H9 (cell line): Measurements from ENCODE around the gene HSPB8. TPM values are rescaled to one million over a fixed set of nuclear protein-coding genes. Genes with fewer than 3 reads are reported as not detected.

Experiments
- DNase-seq: peaks from one replicate; pipeline ENCODE4 v3.0.0-alpha.2; 2017
- H2AFZ ChIP-seq: one replicate; pipeline ENCODE4 v1.6.1; 2013; ENCODE audit warnings: mild to moderate bottlenecking, low read length, control low read depth, moderate library complexity
- H2AK5ac ChIP-seq: 2 replicates; pipeline ENCODE4 v1.6.1; 2013; ENCODE audit warnings: low read length, control low read depth, mixed read lengths; ENCODE audit not compliant: insufficient read length
- H2BK120ac ChIP-seq: one replicate; pipeline ENCODE4 v1.6.1; 2013; ENCODE audit warnings: low read depth, mild to moderate bottlenecking, low read length, control low read depth, inconsistent platforms; ENCODE audit not compliant: poor library complexity, severe bottlenecking
- H2BK12ac ChIP-seq: 2 replicates; pipeline ENCODE4 v1.6.1; 2013; ENCODE audit warnings: low read length, control low read depth, mixed read lengths, low read depth; ENCODE audit not compliant: insufficient read length
- H2BK15ac ChIP-seq: 2 replicates; pipeline ENCODE4 v1.6.1; 2013; ENCODE audit warnings: low read depth, low read length, control low read depth
- H2BK20ac ChIP-seq: one replicate; pipeline ENCODE4 v1.6.1; 2013; ENCODE audit warnings: low read depth, mild to moderate bottlenecking, low read length, control low read depth, inconsistent platforms; ENCODE audit not compliant: poor library complexity, severe bottlenecking
- H2BK5ac ChIP-seq: 2 replicates; pipeline ENCODE4 v1.6.1; 2013; ENCODE audit warnings: low read length, control low read depth, mixed read lengths; ENCODE audit not compliant: insufficient read length
- H3K14ac ChIP-seq: 2 replicates; pipeline ENCODE4 v1.6.1; 2013; ENCODE audit warnings: low read length, control low read depth; ENCODE audit not compliant: insufficient read depth
- H3K18ac ChIP-seq: 2 replicates; pipeline ENCODE4 v1.6.1; 2013; ENCODE audit warnings: low read depth, mild to moderate bottlenecking, mixed read lengths, low read length, control low read depth; ENCODE audit not compliant: insufficient read length
- H3K23ac ChIP-seq: 2 replicates; pipeline ENCODE4 v1.6.1; 2013; ENCODE audit warnings: low read length, control low read depth, mixed read lengths, low read depth; ENCODE audit not compliant: insufficient read length
- H3K23me2 ChIP-seq: 2 replicates; pipeline ENCODE4 v1.6.1; 2013; ENCODE audit warnings: low read depth, mild to moderate bottlenecking, mixed read lengths, low read length, control low read depth; ENCODE audit not compliant: insufficient read length, poor library complexity, severe bottlenecking
- H3K27ac ChIP-seq: 2 replicates; pipeline ENCODE4 v1.5.1; 2013; ENCODE audit warnings: low read length, control low read depth, mixed read lengths, low read depth; ENCODE audit not compliant: insufficient read length
- H3K27me3 ChIP-seq: 2 replicates; pipeline ENCODE4 v1.6.1; 2013; ENCODE audit warnings: low read length, control low read depth, inconsistent platforms; ENCODE audit not compliant: insufficient read depth
- H3K4ac ChIP-seq: 2 replicates; pipeline ENCODE4 v1.6.1; 2013; ENCODE audit warnings: low read depth, mild to moderate bottlenecking, control low read depth, inconsistent platforms, low read length, moderate library complexity
- H3K4me1 ChIP-seq: 2 replicates; pipeline ENCODE4 v1.6.1; 2013; ENCODE audit warnings: low read length, control low read depth, inconsistent platforms; ENCODE audit not compliant: insufficient read depth
- H3K4me2 ChIP-seq: 2 replicates; pipeline ENCODE4 v1.6.1; 2013; ENCODE audit warnings: low read length, control low read depth, mixed read lengths; ENCODE audit not compliant: insufficient read length, insufficient read depth
- H3K56ac ChIP-seq: 2 replicates; pipeline ENCODE4 v1.6.1; 2013; ENCODE audit warnings: low read depth, mild to moderate bottlenecking, mixed read lengths, low read length, control low read depth; ENCODE audit not compliant: insufficient read length
- H3K79me1 ChIP-seq: 2 replicates; pipeline ENCODE4 v1.6.1; 2013; ENCODE audit warnings: low read depth, mild to moderate bottlenecking, moderate library complexity, low read length, control low read depth, inconsistent platforms; ENCODE audit not compliant: insufficient read depth, poor library complexity, severe bottlenecking
- H3K79me2 ChIP-seq: 2 replicates; pipeline ENCODE4 v1.6.1; 2013; ENCODE audit warnings: low read length, control low read depth, inconsistent platforms; ENCODE audit not compliant: insufficient read depth
- H3K9ac ChIP-seq: 2 replicates; pipeline ENCODE4 v1.6.1; 2013; ENCODE audit warnings: low read length, control low read depth, mixed read lengths; ENCODE audit not compliant: insufficient read length; ENCODE audit errors: extremely low read depth
- H3K9me3 ChIP-seq: one replicate; pipeline ENCODE4 v1.6.1; 2013; ENCODE audit warnings: low read depth, low read length, inconsistent platforms; ENCODE audit not compliant: control insufficient read depth
- H3T11ph ChIP-seq: one replicate; pipeline ENCODE4 v1.6.1; 2013; ENCODE audit warnings: mild to moderate bottlenecking, low read length, control low read depth, inconsistent platforms
- H4K20me1 ChIP-seq: one replicate; pipeline ENCODE4 v1.6.1; 2013; ENCODE audit not compliant: control insufficient read depth, insufficient read length, insufficient read depth
- H4K5ac ChIP-seq: 2 replicates; pipeline ENCODE4 v1.6.1; 2013; ENCODE audit warnings: low read depth, mild to moderate bottlenecking, mixed read lengths, low read length, control low read depth; ENCODE audit not compliant: insufficient read length
- H4K8ac ChIP-seq: replicated peaks from 2 replicates; pipeline ENCODE4 v1.6.1; 2013; ENCODE audit warnings: low read length, control low read depth, mixed read lengths, low read depth; ENCODE audit not compliant: insufficient read length
- H4K91ac ChIP-seq: 2 replicates; pipeline ENCODE4 v1.6.1; 2013; ENCODE audit warnings: low read depth, mild to moderate bottlenecking, moderate library complexity, mixed read lengths, low read length, control low read depth; ENCODE audit not compliant: insufficient read length
- H3K27ac Mint-ChIP-seq, 3 experiments: 2 replicates in 2 of 3; 3 replicates in 1 of 3; pipeline ENCODE4 v1.8.0; 2020 to 2021; ENCODE audit warnings: mixed read lengths in 3 of 3, mild to moderate bottlenecking in 1 of 3, moderate library complexity in 1 of 3
- H3K27me3 Mint-ChIP-seq: 2 replicates; pipeline ENCODE4 v1.8.0; 2021; ENCODE audit warnings: low read depth, mild to moderate bottlenecking, moderate library complexity, mixed read lengths
- H3K36me3 Mint-ChIP-seq, 3 experiments: 2 replicates in 2 of 3; 3 replicates in 1 of 3; pipeline ENCODE4 v1.8.0; 2020 to 2021; ENCODE audit warnings: low read depth in 3 of 3, mixed read lengths in 3 of 3; ENCODE audit not compliant: insufficient read depth in 1 of 3
- H3K4me1 Mint-ChIP-seq, 2 experiments: 2 replicates each; pipeline ENCODE4 v1.8.0; 2020; ENCODE audit warnings: mixed read lengths in 2 of 2
- H3K4me3 Mint-ChIP-seq, 2 experiments: 2 replicates in 1 of 2; 3 replicates in 1 of 2; pipeline ENCODE4 v1.8.0; 2020 to 2021; ENCODE audit warnings: mild to moderate bottlenecking in 2 of 2, mixed read lengths in 2 of 2, moderate library complexity in 1 of 2
- H3K9me3 Mint-ChIP-seq, 2 experiments: 2 replicates in 1 of 2; 3 replicates in 1 of 2; pipeline ENCODE4 v1.8.0; 2020; ENCODE audit warnings: mild to moderate bottlenecking in 2 of 2, mixed read lengths in 2 of 2, moderate library complexity in 1 of 2
- CTCF ChIP-seq: fragments of 200-600 bp; sonication (generic); conservative IDR thresholded peaks from 3 replicates; pipeline ENCODE4 v1.8.0; 2021; ENCODE audit warnings: antibody characterized with exemption, mild to moderate bottlenecking
- WGBS: extraction: QIAGEN DNeasy Blood & Tissue Kit; methylation state at CpG from one replicate; pipeline ENCODE4 v1.1.7; 2013; ENCODE audit warnings: missing lambda C conversion rate, low lambda C conversion rate, mixed read lengths; ENCODE audit not compliant: insufficient read length; ENCODE audit errors: extremely low coverage; 5-methylcytosine and 5-hydroxymethylcytosine counted together
- total RNA-seq: library from RNA; stranded (reverse); gene quantifications from 2 replicates; pipeline ENCODE4 v1.2.1, GENCODE V29; 2021

The HSPB8 gene
- total RNA-seq, 1 experiment from 2014 or later = 3.0 TPM

GRCh38 chr12:119139448-119139847, 39.3 kb upstream of the HSPB8 start:
- Histone ChIP-seq H4K8ac (no peak overlapping the region), H3K14ac (no peak overlapping the region), H2BK5ac (no peak overlapping the region), H3K27me3 (no peaks in the 10 kb centered on the region), H3K79me1 (no peaks in the 10 kb centered on the region), H3K27ac (no peak overlapping the region), H4K20me1 (no peaks in the 10 kb centered on the region), H3K18ac (no peak overlapping the region), H4K91ac (no peak overlapping the region), H3K4me2 (no peak overlapping the region), H3K9ac (no peak overlapping the region), H2AK5ac (no peak overlapping the region), H3K4me1 (no peaks in the 10 kb centered on the region), H3T11ph (no peak overlapping the region), H3K4ac (no peak overlapping the region), H2BK12ac (no peak overlapping the region), H2BK15ac (no peak overlapping the region), H2AFZ (no peak overlapping the region), H3K56ac (no peak overlapping the region), H4K5ac (no peak overlapping the region), H2BK20ac (no peak overlapping the region), H2BK120ac (no peak overlapping the region), H3K9me3 (no peaks in the 10 kb centered on the region), H3K79me2 (no peaks in the 10 kb centered on the region), H3K23ac (no peak overlapping the region), H3K23me2 (no peaks in the 10 kb centered on the region)
- no peaks in the 10 kb centered on the region; a peak in 1 of 5 replicates for H3K9me3 Mint-ChIP-seq
- no peak overlapping the region for H3K4me3 Mint-ChIP-seq
- H3K36me3 Mint-ChIP-seq = peaks cover 18 to 38% (median 20%) of the 10 kb centered on the region in 3 experiments; a peak in 6 of 7 replicates
- WGBS = no CpG with 5 or more reads among the region's 2 CpGs
- peaks cover 12 to 18% of the 10 kb centered on the region in 2 experiments for H3K4me1 Mint-ChIP-seq
- TF ChIP-seq CTCF = no peak
- no peaks in the 10 kb centered on the region for H3K27me3 Mint-ChIP-seq
- DNase-seq = no peak
- no peak overlapping the region for H3K27ac Mint-ChIP-seq
